ENCODE results near the gene CNTN4. TPM values are rescaled to one million over a fixed set of nuclear protein-coding genes. Genes with fewer than 3 reads are reported as not detected.
"Not testable (repeated sequence)": the region's sequence is repeated elsewhere in the genome, so short reads cannot be mapped to it uniquely, and the experiment has no call there.

Gene CNTN4
- total RNA-seq, 1 donor from 2014 or later = 16.5 TPM

DNA sequence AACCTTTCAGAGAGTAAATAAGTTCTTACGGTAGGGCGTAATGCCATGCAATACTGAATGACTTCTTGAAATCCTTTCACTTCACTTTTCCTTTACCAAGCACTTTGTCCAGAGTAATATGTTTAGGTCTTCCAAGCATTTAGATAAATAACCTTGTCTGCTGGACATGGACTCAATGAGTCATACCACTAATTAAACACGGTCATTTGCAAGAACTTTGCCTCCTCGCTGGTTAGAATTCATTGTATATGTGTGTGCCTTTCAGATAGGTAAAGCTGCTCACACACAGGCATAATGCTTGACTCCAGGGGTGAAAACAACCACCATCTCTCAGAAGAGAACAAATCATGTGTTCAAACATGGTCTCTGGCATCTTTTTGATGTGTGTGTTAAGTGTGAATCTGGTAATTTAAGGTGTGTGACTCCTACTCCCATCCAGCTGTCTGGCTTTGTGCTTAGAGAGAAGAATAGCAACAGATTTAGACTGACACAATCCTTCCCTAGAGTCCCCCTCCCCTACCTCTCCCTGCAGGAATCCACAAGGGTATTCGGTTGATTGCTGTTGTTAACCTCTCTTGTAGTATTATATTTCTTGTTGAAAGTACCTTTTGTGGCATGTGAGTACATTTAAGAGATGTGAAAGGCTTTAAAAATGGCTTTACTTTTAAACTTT lies 419.0 kb downstream of the CNTN4 start:
- H3K4me3 ChIP-seq (ENCODE audit: low read depth, low read length) = no peak overlapping the region
- TF ChIP-seq CTCF (IDR thresholded peaks at IDR 0.05; ENCODE audit: insufficient read depth, low read length, poor library complexity, severe bottlenecking) = no peak
- H3K36me3 ChIP-seq (ENCODE audit: control insufficient read depth, insufficient read depth, low read length) = no peaks in the 10 kb centered on the region
- no peaks in the 10 kb centered on the region for H3K27me3 ChIP-seq (ENCODE audit: control insufficient read depth, insufficient read depth, low read length)
- no peak for DNase-seq (ENCODE audit: low read depth)

- no peak for DNase-seq (ENCODE audit: low read depth)
- no peaks in the 10 kb centered on the region for H3K36me3 ChIP-seq (ENCODE audit: control insufficient read depth, insufficient read depth, low read length)
- no peaks in the 10 kb centered on the region for H3K27me3 ChIP-seq (ENCODE audit: control insufficient read depth, insufficient read depth, low read length)
- no peak overlapping the region for H3K4me3 ChIP-seq (ENCODE audit: low read depth, low read length)
- TF ChIP-seq CTCF (IDR thresholded peaks at IDR 0.05; ENCODE audit: insufficient read depth, low read length, poor library complexity, severe bottlenecking) = no peak
Observed at GRCh38 chr3:2523281-2523836, 424.7 kb downstream of the CNTN4 start.

DNA sequence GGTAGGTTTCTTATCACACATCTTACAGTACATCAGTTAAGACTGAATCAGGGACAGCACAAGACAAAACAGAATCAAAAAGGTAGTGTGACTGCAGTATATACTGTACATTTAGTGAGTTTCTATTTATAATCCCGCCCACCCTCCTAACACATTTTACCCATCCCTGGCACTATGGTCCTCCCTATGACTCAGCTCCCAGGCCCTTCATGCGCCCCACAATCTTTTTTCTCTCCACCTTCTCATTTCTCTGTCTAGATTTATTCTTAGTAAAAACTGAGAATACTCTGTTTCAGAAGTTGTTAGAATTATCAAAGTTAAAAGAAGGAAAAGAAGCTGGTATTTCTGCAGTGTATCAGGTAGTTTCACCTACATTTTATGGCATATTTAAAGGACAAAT lies 427.3 kb downstream of the CNTN4 start:
- no peaks in the 10 kb centered on the region for H3K36me3 ChIP-seq (ENCODE audit: control insufficient read depth, insufficient read depth, low read length)
- H3K4me3 ChIP-seq (ENCODE audit: low read depth, low read length) = no peak overlapping the region
- no peak for TF ChIP-seq CTCF (IDR thresholded peaks at IDR 0.05; ENCODE audit: insufficient read depth, low read length, poor library complexity, severe bottlenecking)
- no peak for DNase-seq (ENCODE audit: low read depth)
- H3K27me3 ChIP-seq (ENCODE audit: control insufficient read depth, insufficient read depth, low read length) = no peaks in the 10 kb centered on the region

GRCh38 chr3:2526926-2527325 lies 428.3 kb downstream of the CNTN4 start:
- DNase-seq (ENCODE audit: low read depth) = no peak
- Histone ChIP-seq H3K36me3 (ENCODE audit: control insufficient read depth, insufficient read depth, low read length) (no peaks in the 10 kb centered on the region), H3K27me3 (ENCODE audit: control insufficient read depth, insufficient read depth, low read length) (no peaks in the 10 kb centered on the region), H3K4me3 (ENCODE audit: low read depth, low read length) (no peak overlapping the region)
- TF ChIP-seq CTCF (IDR thresholded peaks at IDR 0.05; ENCODE audit: insufficient read depth, low read length, poor library complexity, severe bottlenecking) = no peak

- H3K27me3 ChIP-seq (ENCODE audit: control insufficient read depth, insufficient read depth, low read length); H3K4me3 ChIP-seq (ENCODE audit: low read depth, low read length); DNase-seq (ENCODE audit: low read depth); H3K36me3 ChIP-seq (ENCODE audit: control insufficient read depth, insufficient read depth, low read length): not testable (repeated sequence)
Observed at GRCh38 chr3:2527328-2527727, 428.7 kb downstream of the CNTN4 start.

- H3K4me3 ChIP-seq (ENCODE audit: low read depth, low read length); DNase-seq (ENCODE audit: low read depth); H3K36me3 ChIP-seq (ENCODE audit: control insufficient read depth, insufficient read depth, low read length): not testable (repeated sequence)
Observed at GRCh38 chr3:2534767-2535166, 436.1 kb downstream of the CNTN4 start.

DNA sequence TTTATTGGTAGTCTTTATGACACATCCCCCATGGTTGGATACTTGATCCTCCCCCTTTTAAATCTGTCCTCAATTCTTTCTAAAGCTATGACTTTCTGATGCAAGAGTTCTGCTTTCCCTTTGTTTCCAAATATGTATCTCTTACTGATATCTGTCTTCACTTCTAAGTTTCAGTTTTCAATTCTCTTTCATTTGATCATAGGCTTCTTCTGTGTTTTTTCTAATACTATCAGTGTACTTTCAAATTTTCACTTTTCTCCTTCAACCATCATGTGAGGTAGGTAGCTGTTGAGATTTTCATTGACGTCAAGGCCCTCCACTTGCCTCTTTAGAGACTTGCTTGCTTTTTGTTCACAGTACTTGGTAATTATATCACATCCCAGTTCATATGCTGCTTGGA lies 436.5 kb downstream of the CNTN4 start:
- Histone ChIP-seq H3K27me3 (ENCODE audit: control insufficient read depth, insufficient read depth, low read length) (no peaks in the 10 kb centered on the region), H3K36me3 (ENCODE audit: control insufficient read depth, insufficient read depth, low read length) (no peaks in the 10 kb centered on the region), H3K4me3 (ENCODE audit: low read depth, low read length) (no peak overlapping the region)
- TF ChIP-seq CTCF (IDR thresholded peaks at IDR 0.05; ENCODE audit: insufficient read depth, low read length, poor library complexity, severe bottlenecking) = no peak
- DNase-seq (ENCODE audit: low read depth) = no peak

More at GRCh38 chr3:2534767-2535166, 436.1 kb downstream of the CNTN4 start:
- not testable (repeated sequence) for H3K27me3 ChIP-seq (ENCODE audit: control insufficient read depth, insufficient read depth, low read length)

Data from kidney epithelial cell (primary cell).